GM21390 (cell line): ENCODE measurements around the gene KRT33A.
"Not testable (repeated sequence)": the region's sequence is repeated elsewhere in the genome, so short reads cannot be mapped to it uniquely, and the experiment has no call there.

Source experiments
- ATAC-seq: cut with Tn5 transposase; IDR thresholded peaks from one replicate; pipeline ENCODE4 v1.9.1; 2021; ENCODE audit not compliant: unreplicated experiment

The KRT33A gene

GRCh38 chr17:41350381-41350878 is at the start of gene KRT33A:
Gene KRT33A, minus strand, starts transcription at chr17:41350828. Its CDS starts 61 bp downstream, at chr17:41350767.
- not testable (repeated sequence) for ATAC-seq

DNA sequence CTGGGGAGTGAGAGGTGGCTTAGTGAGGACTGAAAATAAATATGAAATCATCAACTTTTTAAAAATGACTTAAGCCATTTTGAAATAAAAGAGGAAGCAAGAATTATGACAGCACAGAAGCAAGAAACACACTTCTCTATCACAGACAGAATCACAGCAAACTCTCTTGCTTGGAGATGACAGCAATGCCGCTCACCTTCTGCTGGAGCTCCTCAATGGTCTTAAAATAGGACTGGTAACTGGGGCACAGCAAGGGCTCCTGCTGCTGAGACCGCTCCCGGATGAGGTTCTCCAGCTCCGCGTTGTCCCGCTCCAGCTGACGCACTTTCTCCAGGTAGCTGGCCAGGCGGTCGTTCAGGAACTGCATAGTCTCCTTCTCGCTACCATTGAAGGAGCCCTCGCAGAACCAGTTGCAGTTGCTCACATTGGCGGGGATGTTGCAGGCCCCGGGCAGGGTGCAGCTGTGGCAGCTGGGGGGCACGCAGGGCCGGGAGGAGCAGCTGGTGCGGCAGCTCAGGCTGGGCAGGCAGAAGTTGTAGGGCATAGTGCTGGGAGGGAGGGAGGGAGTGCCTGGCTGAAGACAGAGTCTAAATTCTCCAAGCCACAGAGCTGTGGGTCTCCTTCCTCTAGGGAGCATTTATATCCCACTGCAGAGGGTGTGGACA is 46.5 kb upstream of the KRT33A start, which contains the start of gene KRT31:
TSS of gene KRT31 (minus strand) at position 613 of the 665 bp plus-strand sequence. CDS start at position 544, 69 bp downstream.
- no peak for ATAC-seq

GRCh38 chr17:41396340-41396739 is 45.7 kb upstream of the KRT33A start:
- no peak for ATAC-seq

GRCh38 chr17:41395611-41396010 is 45.0 kb upstream of the KRT33A start:
- ATAC-seq: no peak

- not testable (repeated sequence) for ATAC-seq
These were observed 44.4 kb upstream of the KRT33A start for GRCh38 chr17:41395044-41395443.

DNA sequence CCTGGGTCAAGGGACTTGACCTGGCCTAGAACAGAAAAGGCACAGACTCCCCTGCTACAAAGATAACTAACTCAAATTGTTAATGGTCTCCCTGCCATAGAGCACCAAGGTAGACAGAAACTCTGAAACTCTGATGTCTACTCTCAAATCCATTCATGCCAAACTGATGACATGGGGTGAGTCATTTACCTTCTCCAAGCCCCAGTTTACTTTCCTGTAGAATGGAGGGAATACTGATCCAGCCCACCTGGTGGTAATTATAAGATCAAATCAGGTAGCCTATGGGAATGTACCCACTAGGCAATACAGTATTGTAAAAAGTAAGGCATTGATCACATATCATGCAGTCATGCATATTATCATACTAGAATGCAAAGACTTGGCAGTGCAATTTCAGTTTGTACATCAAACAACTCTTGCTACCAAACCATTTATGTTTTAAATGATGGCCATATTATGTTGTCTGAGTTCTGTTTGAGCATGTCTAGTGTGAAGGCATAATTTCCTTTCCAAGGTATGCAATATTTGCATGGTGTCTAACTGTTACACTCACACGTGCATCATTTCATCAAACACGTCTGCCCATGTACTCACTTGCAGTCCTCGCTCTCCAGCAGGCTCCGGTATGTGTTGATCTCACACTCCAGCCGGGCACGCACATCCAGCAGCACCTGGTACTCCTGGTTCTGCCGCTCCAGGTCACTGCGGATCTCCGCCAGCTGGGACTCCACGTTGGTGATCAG is 43.8 kb upstream of the KRT33A start:
- no peak for ATAC-seq

DNA sequence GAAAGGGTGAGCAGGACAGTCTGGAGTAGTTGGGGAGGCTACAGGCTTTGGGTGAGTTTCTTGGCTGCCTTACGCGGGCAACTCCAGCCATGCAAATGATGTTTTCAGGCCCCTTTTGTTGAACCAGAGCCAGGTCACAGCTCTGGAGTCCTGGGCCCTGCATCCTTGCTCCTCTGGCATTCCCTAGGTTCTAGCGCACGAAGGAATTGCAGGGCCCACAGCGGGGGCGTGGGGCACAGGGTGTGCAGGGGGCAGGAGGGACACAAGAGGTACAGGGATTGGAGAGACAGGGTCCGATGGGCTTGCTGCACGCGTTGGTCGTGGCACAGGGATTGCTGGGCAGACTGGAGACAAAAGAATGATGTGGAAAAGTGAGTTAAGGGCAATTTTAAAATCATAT is 43.2 kb upstream of the KRT33A start:
- ATAC-seq: no peak

DNA sequence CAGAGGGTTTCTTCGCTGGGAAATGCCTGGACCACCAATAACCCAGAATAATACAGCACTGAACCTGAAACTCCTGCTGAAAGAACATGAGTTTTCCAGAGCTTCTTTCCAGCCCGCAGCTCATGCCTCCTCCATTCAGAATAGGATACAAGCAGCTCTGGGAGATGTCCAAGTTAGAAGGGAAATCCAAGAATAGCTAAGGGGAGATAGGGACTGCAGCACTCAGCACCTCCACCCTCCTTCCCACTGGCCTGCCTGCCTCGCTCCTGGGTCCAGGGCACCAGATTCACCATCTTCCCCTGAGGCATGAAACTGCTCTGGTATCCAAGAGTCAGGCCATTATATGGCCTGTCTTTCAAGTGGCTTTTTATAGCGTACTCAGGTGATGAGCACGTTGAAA is 42.7 kb upstream of the KRT33A start:
- no peak for ATAC-seq

GRCh38 chr17:41392278-41392677 is 41.6 kb upstream of the KRT33A start:
- no peak for ATAC-seq

GRCh38 chr17:41391535-41391934 is 40.9 kb upstream of the KRT33A start:
- ATAC-seq: no peak

DNA sequence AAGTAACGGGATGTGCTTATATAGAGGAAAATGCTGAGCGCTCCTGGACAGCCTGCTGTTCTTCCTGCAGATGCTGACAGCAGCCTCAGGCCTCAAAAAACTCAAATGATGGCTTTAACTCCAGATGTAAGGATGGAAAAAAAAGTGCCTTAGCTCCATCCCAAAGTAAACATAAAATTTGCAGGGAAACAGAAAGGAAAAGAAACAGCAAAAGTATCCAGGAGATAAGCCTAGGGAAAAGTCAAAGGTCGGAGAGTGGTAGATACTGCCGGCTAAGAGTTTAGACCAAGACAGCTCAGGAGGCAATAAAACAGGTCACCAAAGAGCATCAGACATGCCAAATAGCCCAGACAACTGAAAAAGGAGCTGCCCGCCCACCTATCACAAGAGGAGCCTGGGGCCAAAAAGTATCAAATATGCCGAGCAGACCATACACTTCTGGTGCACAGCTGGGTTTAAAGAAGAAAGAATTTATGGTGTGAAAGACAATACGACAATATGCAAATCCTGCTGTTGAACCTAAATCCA is 39.8 kb upstream of the KRT33A start:
- ATAC-seq: no peak

GRCh38 chr17:41387670-41388069 is 37.0 kb upstream of the KRT33A start:
- ATAC-seq: no peak

DNA sequence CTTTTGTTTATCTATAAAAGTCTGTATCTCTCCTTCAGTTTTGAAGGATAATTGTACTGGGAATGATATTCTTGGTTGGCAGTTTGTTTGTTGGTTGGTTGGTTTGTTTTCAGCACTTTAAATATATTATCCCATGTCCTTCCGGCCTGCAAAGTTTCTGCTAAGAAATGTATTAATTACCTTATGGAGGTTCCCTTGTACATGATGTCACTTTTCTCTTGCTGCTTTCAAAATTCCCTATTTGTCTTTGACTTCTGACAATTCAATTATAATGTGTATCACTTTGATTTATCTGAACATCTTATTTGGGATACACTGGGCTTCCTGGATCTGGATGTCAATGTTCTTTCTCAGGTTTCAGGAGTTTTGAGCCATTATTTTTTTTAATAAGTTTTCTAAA is 35.6 kb upstream of the KRT33A start:
- no peak for ATAC-seq

DNA sequence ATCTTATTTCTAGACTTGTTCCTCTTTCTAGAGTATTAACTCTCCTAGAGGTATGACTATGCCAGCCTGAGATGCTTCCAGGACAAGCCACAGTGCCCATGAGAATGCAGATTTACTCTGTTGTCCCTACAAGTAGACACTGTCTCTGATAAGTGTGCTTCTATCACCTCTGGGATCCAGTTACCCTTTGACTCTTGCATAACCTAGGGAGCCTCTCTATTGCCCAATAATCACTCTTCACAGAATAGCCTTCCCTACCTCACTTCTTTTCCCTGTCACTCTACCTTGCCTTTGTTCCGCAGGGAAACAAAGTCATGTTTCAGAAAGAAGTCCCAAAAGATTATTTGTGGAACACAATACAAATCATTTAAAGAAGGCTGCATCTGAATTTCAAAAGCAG is 33.1 kb upstream of the KRT33A start:
- ATAC-seq: no peak

DNA sequence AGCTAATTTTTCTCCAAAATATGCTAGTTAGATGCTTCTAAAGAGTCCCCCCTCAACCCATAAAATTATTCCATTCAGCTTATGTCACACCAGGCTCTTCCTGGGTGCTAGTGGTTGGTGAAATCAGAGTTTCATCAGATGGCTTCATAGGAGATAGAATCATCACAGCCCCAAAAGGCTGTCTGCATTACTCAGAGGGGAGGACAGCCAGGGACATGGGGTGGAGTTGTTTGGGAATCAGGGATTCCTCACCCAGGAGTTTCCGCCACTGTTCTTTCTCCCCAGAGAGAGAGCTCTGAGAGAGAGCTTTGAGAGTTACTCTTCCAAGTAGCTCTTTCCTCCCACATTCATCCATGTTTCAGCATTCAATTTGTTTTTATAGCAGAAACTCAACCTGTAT is 31.8 kb upstream of the KRT33A start:
- ATAC-seq: no peak

DNA sequence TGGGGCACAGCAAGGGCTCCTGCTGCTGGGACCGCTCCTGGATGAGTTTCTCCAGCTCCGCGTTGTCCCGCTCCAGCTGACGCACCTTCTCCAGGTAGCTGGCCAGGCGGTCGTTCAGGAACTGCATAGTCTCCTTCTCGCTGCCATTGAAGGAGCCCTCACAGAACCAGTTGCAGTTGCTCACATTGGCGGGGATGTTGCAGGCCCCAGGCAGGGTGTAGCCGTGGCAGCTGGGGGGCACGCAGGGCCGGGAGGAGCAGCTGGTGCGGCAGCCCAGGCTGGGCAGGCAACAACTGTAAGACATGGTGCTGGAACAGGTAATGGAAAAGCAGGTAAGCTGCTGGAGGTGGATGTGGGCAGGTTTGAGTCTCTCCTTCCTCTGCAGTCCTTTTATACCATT is 31.3 kb upstream of the KRT33A start, which contains the start of gene KRT34:
TSS of gene KRT34 (minus strand) at position 364 of the 400 bp plus-strand sequence. CDS start at position 304, 60 bp downstream.
- ATAC-seq: not testable (repeated sequence)

- not testable (repeated sequence) for ATAC-seq
These were observed 29.5 kb upstream of the KRT33A start for GRCh38 chr17:41380091-41380490.

- no peak for ATAC-seq
These were observed 26.9 kb upstream of the KRT33A start for GRCh38 chr17:41377546-41377945.

- no peak for ATAC-seq
These were observed 19.1 kb upstream of the KRT33A start, which contains the start of gene KRT33B for GRCh38 chr17:41369713-41370112. Gene KRT33B, minus strand, starts transcription at chr17:41369813. Its CDS starts 63 bp downstream, at chr17:41369750.

DNA sequence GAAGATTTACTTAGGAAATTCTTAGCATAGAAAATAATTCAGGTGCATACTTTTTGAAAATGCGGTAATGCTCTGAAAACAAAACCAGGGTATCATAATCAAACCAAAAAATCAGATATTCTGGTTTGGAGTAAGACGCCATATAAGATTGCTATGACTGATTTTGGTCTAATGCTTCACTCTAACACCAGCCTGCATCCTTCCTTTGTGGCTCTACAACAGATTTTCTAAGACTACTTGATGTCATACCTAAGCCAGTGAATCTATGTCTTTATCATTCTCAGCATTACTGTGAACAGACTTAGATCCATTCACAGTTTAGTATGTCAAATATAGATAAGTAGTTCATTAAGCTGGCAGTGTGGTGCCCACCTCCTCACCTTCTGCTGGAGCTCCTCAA is 18.4 kb upstream of the KRT33A start:
- ATAC-seq: no peak

DNA sequence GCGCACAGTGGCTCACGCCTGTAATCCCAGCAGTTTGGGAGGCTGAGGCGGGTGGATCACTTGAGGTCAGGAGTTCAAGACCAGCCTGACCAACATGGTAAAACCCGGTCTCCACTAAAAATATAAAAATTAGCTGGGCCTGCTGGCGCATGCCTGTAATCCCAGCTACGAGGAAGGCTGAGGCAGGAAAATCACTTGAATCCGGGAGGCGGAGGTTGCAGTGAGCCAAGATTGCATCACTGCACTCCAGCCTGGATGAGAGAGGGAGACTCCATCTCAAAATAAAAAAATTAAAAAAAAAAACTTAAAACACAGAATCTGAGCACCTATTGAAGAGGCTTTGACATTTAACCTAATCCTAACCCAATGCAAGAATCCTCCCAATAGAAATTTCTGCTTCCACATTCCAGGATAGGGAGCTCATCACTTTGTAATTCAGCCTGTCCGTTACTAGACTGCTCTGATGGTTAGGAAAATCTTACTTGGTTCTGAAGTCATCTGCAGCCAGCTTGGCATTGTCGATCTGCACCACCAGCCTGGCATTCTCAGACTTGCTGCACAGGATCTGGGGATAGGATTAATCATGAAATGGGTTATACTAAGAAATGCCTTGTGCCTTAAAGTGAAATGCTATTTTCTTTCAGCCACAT is 16.9 kb upstream of the KRT33A start:
- no peak for ATAC-seq
